Measurements from ENCODE around the gene JPH2.

JPH2 gene

GRCh38 chr20:44075950-44076232 lies 111.1 kb downstream of the JPH2 start (continued):
- TF ChIP-seq POU6F1 (CRISPR knock-in tag; IDR thresholded peaks at IDR 0.05; ENCODE audit: borderline replicate concordance, low read depth), result no peak

DNA sequence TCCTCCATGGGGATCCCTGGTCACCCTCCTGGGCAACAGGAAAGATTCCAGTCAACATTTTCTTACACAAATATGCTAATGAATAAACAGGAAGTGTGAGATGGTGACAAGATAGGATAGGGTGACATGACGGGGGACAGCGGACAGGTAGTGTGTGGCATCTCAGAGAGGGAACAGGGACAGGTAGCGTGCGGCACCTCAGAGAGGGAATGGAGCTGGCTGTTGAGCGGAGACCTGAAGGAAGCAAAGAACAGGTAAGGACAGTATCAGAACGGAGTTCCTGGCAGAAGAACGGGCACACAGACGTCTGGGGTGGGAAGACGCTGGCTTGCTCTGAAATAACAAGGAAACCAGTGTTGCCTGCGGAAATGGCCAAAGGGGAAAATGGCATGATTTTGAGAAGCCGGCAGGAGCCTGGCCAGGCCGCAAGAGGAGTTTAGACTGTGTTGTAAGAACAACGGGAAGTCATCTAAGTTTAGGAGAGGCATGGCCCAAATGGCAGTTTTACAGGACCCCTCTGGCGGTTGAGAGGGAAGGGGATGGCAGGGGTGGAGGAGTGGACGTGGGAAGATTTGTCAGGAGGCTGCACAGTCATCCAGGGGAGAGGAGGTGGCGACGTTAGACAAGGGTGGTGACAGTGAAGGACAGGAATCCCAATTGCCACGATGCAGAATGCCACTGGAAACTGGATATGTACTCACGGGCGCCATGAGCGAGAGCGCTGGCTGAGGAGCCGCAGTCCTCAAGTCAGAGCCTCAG lies 111.6 kb downstream of the JPH2 start:
- no peak for ATAC-seq
- no peak for TF ChIP-seq CREB5 (CRISPR knock-in tag; IDR thresholded peaks at IDR 0.05; ENCODE audit: low read depth)
- no peak for TF ChIP-seq ZC3H10 (CRISPR knock-in tag; IDR thresholded peaks at IDR 0.05)
- TF ChIP-seq BACH2 (CRISPR knock-in tag; IDR thresholded peaks at IDR 0.05; ENCODE audit: borderline replicate concordance), result no peak
- TF ChIP-seq RARB (CRISPR knock-in tag; IDR thresholded peaks at IDR 0.05), result no peak
- no peak for TF ChIP-seq ZNF565 (CRISPR knock-in tag; conservative IDR thresholded peaks at IDR 0.05; ENCODE audit: low read depth)
- TF ChIP-seq PPARA (CRISPR knock-in tag; IDR thresholded peaks at IDR 0.05; ENCODE audit: borderline replicate concordance), result no peak
- TF ChIP-seq, protein P1, sequence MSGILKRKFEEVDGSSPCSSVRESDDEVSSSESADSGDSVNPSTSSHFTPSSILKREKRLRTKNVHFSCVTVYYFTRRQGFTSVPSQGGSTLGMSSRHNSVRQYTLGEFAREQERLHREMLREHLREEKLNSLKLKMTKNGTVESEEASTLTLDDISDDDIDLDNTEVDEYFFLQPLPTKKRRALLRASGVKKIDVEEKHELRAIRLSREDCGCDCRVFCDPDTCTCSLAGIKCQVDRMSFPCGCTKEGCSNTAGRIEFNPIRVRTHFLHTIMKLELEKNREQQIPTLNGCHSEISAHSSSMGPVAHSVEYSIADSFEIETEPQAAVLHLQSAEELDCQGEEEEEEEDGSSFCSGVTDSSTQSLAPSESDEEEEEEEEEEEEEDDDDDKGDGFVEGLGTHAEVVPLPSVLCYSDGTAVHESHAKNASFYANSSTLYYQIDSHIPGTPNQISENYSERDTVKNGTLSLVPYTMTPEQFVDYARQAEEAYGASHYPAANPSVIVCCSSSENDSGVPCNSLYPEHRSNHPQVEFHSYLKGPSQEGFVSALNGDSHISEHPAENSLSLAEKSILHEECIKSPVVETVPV (CRISPR knock-in tag; IDR thresholded peaks at IDR 0.05), result no peak
- TF ChIP-seq ZFP3 (CRISPR knock-in tag; IDR thresholded peaks at IDR 0.05), result no peak
- TF ChIP-seq ZNF8 (CRISPR knock-in tag; IDR thresholded peaks at IDR 0.05), result no peak
- no peak for TF ChIP-seq TOX (CRISPR knock-in tag; IDR thresholded peaks at IDR 0.05; ENCODE audit: borderline replicate concordance)
- TF ChIP-seq, protein P2, sequence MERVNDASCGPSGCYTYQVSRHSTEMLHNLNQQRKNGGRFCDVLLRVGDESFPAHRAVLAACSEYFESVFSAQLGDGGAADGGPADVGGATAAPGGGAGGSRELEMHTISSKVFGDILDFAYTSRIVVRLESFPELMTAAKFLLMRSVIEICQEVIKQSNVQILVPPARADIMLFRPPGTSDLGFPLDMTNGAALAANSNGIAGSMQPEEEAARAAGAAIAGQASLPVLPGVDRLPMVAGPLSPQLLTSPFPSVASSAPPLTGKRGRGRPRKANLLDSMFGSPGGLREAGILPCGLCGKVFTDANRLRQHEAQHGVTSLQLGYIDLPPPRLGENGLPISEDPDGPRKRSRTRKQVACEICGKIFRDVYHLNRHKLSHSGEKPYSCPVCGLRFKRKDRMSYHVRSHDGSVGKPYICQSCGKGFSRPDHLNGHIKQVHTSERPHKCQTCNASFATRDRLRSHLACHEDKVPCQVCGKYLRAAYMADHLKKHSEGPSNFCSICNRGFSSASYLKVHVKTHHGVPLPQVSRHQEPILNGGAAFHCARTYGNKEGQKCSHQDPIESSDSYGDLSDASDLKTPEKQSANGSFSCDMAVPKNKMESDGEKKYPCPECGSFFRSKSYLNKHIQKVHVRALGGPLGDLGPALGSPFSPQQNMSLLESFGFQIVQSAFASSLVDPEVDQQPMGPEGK (CRISPR knock-in tag; IDR thresholded peaks at IDR 0.05; ENCODE audit: borderline replicate concordance), result no peak
- TF ChIP-seq ZFP30 (CRISPR knock-in tag; IDR thresholded peaks at IDR 0.05), result no peak
- TF ChIP-seq OSR1 (CRISPR knock-in tag; IDR thresholded peaks at IDR 0.05), result no peak
- TF ChIP-seq ARNTL (CRISPR knock-in tag; IDR thresholded peaks at IDR 0.05; ENCODE audit: borderline replicate concordance, low read depth), result no peak
- TF ChIP-seq ESRRG (CRISPR knock-in tag; IDR thresholded peaks at IDR 0.05), result no peak
- no peak for TF ChIP-seq TCF4 (CRISPR knock-in tag; IDR thresholded peaks at IDR 0.05; ENCODE audit: borderline replicate concordance)
- TF ChIP-seq ISL1 (CRISPR knock-in tag; IDR thresholded peaks at IDR 0.05), result no peak
- no peak for TF ChIP-seq CSDC2 (CRISPR knock-in tag; IDR thresholded peaks at IDR 0.05)
- TF ChIP-seq ZNF70 (CRISPR knock-in tag; IDR thresholded peaks at IDR 0.05), result no peak
- TF ChIP-seq, protein P3, sequence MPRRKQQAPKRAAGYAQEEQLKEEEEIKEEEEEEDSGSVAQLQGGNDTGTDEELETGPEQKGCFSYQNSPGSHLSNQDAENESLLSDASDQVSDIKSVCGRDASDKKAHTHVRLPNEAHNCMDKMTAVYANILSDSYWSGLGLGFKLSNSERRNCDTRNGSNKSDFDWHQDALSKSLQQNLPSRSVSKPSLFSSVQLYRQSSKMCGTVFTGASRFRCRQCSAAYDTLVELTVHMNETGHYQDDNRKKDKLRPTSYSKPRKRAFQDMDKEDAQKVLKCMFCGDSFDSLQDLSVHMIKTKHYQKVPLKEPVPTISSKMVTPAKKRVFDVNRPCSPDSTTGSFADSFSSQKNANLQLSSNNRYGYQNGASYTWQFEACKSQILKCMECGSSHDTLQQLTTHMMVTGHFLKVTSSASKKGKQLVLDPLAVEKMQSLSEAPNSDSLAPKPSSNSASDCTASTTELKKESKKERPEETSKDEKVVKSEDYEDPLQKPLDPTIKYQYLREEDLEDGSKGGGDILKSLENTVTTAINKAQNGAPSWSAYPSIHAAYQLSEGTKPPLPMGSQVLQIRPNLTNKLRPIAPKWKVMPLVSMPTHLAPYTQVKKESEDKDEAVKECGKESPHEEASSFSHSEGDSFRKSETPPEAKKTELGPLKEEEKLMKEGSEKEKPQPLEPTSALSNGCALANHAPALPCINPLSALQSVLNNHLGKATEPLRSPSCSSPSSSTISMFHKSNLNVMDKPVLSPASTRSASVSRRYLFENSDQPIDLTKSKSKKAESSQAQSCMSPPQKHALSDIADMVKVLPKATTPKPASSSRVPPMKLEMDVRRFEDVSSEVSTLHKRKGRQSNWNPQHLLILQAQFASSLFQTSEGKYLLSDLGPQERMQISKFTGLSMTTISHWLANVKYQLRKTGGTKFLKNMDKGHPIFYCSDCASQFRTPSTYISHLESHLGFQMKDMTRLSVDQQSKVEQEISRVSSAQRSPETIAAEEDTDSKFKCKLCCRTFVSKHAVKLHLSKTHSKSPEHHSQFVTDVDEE (CRISPR knock-in tag; IDR thresholded peaks at IDR 0.05), result no peak
